ENCODE results near the gene ANP32B. TPM values are rescaled to one million over a fixed set of nuclear protein-coding genes. Genes with fewer than 3 reads are reported as not detected.
"Not testable (repeated sequence)": the region's sequence is repeated elsewhere in the genome, so short reads cannot be mapped to it uniquely, and the experiment has no call there.

The ANP32B gene
- total RNA-seq, 2 experiments from 2014 or later = 32.1 to 389 TPM

- DNase-seq (ENCODE audit: low spot score) = no peak
- Histone ChIP-seq H3K4me2 (ENCODE audit: low read length) (no peak overlapping the region), H3K79me2 (ENCODE audit: insufficient read depth, low read depth, low read length) (no peaks in the 10 kb centered on the region), H3K9me3 (ENCODE audit: low read length) (no peaks in the 10 kb centered on the region), H3K4me1 (ENCODE audit: insufficient read depth, low read length, poor library complexity, severe bottlenecking) (peaks cover 14% of the 10 kb centered on the region), H4K20me1 (ENCODE audit: insufficient read depth, low read length) (no peaks in the 10 kb centered on the region), H3K27ac (ENCODE audit: low read depth, low read length, poor library complexity, severe bottlenecking) (no peak overlapping the region), H3K36me3 (ENCODE audit: insufficient read depth, low read length) (no peaks in the 10 kb centered on the region), H2AFZ (ENCODE audit: low read length) (peak overlapping the region; percentile 57), H3K9me2 (ENCODE audit: insufficient read depth, low read length) (no peaks in the 10 kb centered on the region), H3K4me3 (ENCODE audit: low read depth, low read length, poor library complexity, severe bottlenecking) (no peak overlapping the region)
- no TSS peak for BruUV-seq (replicated peaks)
- intact Hi-C loops (cut with micrococcal nuclease; ENCODE audit: unreplicated experiment) = no loop called here
- TF ChIP-seq EZH2phosphoT487 (IDR thresholded peaks at IDR 0.05; ENCODE audit: borderline replicate concordance, low read depth, low read length) = no peak
- POLR2A ChIA-PET = interaction anchor here (1.3 to 2.2 kb wide), 4 partner anchors 13 to 23 kb away, joined by 3 to 7 read pairs (median 5); no protein-coding TSS in a partner anchor
- CTCF ChIA-PET (ENCODE audit: unreplicated experiment) = interaction anchor here (0.5 to 1.3 kb wide), 4 partner anchors 21 to 85 kb away, joined by 3 to 5 read pairs (median 4); no protein-coding TSS in a partner anchor
These were observed 24.2 kb upstream of the ANP32B start for GRCh38 chr9:97958812-97959511.

- intact Hi-C loops (cut with micrococcal nuclease; ENCODE audit: unreplicated experiment) = no loop called here
- no TSS peak for BruUV-seq (replicated peaks)
- Histone ChIP-seq H3K79me2 (ENCODE audit: insufficient read depth, low read depth, low read length) (no peaks in the 10 kb centered on the region), H3K4me3 (ENCODE audit: low read depth, low read length, poor library complexity, severe bottlenecking) (no peak overlapping the region), H3K27ac (ENCODE audit: low read depth, low read length, poor library complexity, severe bottlenecking) (no peak overlapping the region), H2AFZ (ENCODE audit: low read length) (no peak overlapping the region), H4K20me1 (ENCODE audit: insufficient read depth, low read length) (no peaks in the 10 kb centered on the region), H3K9me3 (ENCODE audit: low read length) (no peaks in the 10 kb centered on the region), H3K9me2 (ENCODE audit: insufficient read depth, low read length) (no peaks in the 10 kb centered on the region), H3K36me3 (ENCODE audit: insufficient read depth, low read length) (no peaks in the 10 kb centered on the region), H3K4me2 (ENCODE audit: low read length) (no peak overlapping the region), H3K4me1 (ENCODE audit: insufficient read depth, low read length, poor library complexity, severe bottlenecking) (peaks cover 7% of the 10 kb centered on the region)
- ChIA-PET CTCF (ENCODE audit: unreplicated experiment) (interaction anchor here (0.5 to 1.3 kb wide), 3 partner anchors 20 to 84 kb away, joined by 3 to 5 read pairs (median 4); no protein-coding TSS in a partner anchor), POLR2A (interaction anchor here (0.7 to 2.2 kb wide), 6 partner anchors 12 to 78 kb away, joined by 3 to 7 read pairs (median 4); no protein-coding TSS in a partner anchor)
- no peak for TF ChIP-seq CTCF (conservative IDR thresholded peaks at IDR 0.05; ENCODE audit: low read length)
- no peak for TF ChIP-seq EZH2phosphoT487 (IDR thresholded peaks at IDR 0.05; ENCODE audit: borderline replicate concordance, low read depth, low read length)
- no peak for DNase-seq (ENCODE audit: low spot score)
These were observed 23.6 kb upstream of the ANP32B start for GRCh38 chr9:97959585-97959984.

GRCh38 chr9:97960678-97961328 is 22.3 kb upstream of the ANP32B start:
- BruUV-seq (replicated peaks); H3K4me2 ChIP-seq (ENCODE audit: low read length); H3K4me1 ChIP-seq (ENCODE audit: insufficient read depth, low read length, poor library complexity, severe bottlenecking); CTCF ChIA-PET (ENCODE audit: unreplicated experiment); H3K36me3 ChIP-seq (ENCODE audit: insufficient read depth, low read length); DNase-seq (ENCODE audit: low spot score); H3K9me3 ChIP-seq (ENCODE audit: low read length); H3K27ac ChIP-seq (ENCODE audit: low read depth, low read length, poor library complexity, severe bottlenecking); H2AFZ ChIP-seq (ENCODE audit: low read length); H4K20me1 ChIP-seq (ENCODE audit: insufficient read depth, low read length); intact Hi-C loops (cut with micrococcal nuclease; ENCODE audit: unreplicated experiment); H3K79me2 ChIP-seq (ENCODE audit: insufficient read depth, low read depth, low read length); POLR2A ChIA-PET; H3K4me3 ChIP-seq (ENCODE audit: low read depth, low read length, poor library complexity, severe bottlenecking); H3K9me2 ChIP-seq (ENCODE audit: insufficient read depth, low read length): not testable (repeated sequence)

Data from OCI-LY7 (cell line).